Measurements from ENCODE around the gene CARD9.

DNA sequence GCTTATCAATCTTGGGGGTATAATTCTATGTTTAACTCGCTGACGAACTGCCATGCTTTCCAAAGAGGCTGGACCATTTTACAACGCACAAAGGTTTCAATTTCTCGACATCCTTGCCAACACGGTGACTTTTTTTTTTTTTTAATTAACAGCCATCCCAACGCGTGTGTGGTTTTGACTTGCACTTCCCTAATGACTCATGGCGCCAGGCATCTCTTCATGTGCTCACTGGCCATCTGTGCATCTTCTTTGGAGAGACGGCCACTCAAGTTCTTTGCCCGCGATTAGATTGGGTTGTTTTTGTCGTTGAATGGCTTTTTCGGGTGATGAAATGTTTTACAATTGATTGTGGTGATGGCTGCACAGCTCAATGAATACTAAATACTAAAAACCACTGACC, 12.5 kb upstream of the CARD9 start:
- no peak for TF ChIP-seq EZH2 (IDR thresholded peaks at IDR 0.05; ENCODE audit: low read length, missing control alignments)
- TF ChIP-seq, protein P1, sequence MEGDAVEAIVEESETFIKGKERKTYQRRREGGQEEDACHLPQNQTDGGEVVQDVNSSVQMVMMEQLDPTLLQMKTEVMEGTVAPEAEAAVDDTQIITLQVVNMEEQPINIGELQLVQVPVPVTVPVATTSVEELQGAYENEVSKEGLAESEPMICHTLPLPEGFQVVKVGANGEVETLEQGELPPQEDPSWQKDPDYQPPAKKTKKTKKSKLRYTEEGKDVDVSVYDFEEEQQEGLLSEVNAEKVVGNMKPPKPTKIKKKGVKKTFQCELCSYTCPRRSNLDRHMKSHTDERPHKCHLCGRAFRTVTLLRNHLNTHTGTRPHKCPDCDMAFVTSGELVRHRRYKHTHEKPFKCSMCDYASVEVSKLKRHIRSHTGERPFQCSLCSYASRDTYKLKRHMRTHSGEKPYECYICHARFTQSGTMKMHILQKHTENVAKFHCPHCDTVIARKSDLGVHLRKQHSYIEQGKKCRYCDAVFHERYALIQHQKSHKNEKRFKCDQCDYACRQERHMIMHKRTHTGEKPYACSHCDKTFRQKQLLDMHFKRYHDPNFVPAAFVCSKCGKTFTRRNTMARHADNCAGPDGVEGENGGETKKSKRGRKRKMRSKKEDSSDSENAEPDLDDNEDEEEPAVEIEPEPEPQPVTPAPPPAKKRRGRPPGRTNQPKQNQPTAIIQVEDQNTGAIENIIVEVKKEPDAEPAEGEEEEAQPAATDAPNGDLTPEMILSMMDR (conservative IDR thresholded peaks at IDR 0.05 in 1 of 2, IDR thresholded peaks at IDR 0.05 in 1 of 2; ENCODE audit: low read depth in 1 of 2, low read length in 2 of 2) = no peak

Measured in fibroblast of lung (primary cell).